HG02642 (cell line): ENCODE results near the gene STARD13.
A peak's percentile ranks its signal among the peaks of the same experiment; 100 is the strongest.

Experiments
- ATAC-seq: cut with Tn5 transposase; IDR thresholded peaks from one replicate; pipeline ENCODE4 v1.9.1; 2021; ENCODE audit warnings: mild to moderate bottlenecking; ENCODE audit not compliant: unreplicated experiment, poor library complexity

Gene STARD13, protein sequence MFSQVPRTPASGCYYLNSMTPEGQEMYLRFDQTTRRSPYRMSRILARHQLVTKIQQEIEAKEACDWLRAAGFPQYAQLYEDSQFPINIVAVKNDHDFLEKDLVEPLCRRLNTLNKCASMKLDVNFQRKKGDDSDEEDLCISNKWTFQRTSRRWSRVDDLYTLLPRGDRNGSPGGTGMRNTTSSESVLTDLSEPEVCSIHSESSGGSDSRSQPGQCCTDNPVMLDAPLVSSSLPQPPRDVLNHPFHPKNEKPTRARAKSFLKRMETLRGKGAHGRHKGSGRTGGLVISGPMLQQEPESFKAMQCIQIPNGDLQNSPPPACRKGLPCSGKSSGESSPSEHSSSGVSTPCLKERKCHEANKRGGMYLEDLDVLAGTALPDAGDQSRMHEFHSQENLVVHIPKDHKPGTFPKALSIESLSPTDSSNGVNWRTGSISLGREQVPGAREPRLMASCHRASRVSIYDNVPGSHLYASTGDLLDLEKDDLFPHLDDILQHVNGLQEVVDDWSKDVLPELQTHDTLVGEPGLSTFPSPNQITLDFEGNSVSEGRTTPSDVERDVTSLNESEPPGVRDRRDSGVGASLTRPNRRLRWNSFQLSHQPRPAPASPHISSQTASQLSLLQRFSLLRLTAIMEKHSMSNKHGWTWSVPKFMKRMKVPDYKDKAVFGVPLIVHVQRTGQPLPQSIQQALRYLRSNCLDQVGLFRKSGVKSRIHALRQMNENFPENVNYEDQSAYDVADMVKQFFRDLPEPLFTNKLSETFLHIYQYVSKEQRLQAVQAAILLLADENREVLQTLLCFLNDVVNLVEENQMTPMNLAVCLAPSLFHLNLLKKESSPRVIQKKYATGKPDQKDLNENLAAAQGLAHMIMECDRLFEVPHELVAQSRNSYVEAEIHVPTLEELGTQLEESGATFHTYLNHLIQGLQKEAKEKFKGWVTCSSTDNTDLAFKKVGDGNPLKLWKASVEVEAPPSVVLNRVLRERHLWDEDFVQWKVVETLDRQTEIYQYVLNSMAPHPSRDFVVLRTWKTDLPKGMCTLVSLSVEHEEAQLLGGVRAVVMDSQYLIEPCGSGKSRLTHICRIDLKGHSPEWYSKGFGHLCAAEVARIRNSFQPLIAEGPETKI

DNA sequence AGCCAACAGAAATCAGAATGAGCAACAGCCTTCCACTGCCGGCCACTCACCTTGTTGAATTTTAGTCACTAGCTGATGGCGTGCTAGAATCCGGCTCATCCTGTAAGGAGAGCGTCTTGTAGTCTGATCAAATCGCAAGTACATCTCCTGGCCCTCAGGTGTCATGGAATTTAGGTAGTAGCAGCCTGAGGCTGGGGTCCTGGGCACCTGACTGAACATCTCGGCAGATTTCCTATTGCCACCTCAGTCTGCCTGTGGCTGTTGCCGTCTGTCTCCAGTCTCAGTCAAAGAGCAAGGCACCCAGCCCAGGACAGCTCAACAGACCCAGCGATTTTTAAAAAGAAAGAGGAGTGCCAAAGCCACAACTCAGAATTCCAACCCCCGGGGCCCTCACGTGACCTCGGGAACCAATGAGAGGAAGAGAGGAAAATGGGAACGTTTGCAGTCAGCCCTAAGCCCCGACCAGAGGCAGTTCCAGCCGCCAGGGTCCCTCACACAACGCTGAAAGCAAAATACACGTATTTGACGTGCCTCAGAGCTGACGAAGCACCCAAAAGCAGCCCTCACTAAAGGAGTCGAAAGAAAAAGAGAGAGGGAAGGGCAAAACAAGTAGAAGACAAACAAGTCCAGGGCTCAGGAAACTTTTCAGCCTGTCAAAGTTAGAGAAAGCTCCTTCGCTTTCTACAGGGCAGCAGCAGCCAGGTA lies at the start of gene STARD13:
STARD13 (minus strand) TSS at position 336 of the 705 bp plus-strand sequence; CDS start at position 219, 117 bp downstream.
- ATAC-seq, result peak; percentile 74

DNA sequence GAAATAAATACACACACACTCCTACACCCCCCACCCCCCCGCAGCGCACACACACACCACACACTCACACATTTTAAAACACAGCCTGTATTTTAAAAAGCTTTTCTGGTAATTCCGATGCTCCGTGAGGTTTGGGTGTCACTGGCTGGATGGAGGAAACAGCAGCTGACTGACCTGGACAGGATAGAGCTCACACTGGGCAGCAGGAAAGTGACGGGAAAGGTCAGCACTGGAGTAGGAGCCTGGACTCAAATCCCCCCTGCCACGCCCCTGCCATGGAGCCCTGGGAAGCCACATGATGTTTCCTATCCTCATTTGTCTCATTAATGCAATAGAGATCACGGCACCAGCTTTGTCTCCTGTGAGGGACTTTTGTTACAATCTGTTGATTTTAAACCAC lies 49.3 kb upstream of the STARD13 start:
- no peak for ATAC-seq

DNA sequence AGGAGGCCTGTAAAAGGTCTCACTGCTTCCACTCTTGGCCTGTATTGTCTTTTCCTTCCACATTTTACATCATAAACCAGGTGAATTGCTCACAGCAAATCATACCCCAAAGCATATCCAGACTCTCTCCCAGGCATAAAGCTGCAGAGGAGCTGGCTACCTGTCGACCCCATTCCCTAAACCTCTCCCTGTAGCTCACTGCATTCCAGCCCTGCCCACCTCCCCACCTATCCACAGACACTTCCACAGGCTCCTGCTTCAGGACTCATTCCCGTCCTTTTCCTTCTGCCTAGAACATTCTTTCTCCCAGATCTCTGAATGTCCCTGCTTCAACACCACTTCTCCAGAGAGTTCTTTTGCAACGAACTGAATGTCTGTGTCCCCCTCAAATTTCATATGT lies 46.4 kb upstream of the STARD13 start:
- no peak for ATAC-seq

DNA sequence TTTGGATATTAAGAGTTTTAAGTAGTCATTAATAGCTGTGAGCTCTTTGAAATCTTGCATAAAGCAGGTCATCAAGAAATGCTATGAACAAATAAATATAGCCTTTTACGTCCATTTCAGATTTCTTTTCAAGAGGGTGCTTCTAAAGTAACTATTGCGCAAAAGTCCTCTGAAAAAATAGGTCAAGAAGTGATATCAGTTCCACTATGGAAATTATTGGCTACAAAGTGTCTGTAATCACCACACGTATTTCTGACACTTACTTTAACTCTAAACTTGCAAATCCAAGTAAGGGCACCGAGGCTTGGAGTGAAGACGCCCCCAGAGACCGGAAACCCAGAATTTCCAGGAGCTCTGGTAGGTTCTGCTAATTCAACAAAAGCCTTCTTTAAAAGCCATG lies 44.9 kb upstream of the STARD13 start:
- ATAC-seq, result no peak

DNA sequence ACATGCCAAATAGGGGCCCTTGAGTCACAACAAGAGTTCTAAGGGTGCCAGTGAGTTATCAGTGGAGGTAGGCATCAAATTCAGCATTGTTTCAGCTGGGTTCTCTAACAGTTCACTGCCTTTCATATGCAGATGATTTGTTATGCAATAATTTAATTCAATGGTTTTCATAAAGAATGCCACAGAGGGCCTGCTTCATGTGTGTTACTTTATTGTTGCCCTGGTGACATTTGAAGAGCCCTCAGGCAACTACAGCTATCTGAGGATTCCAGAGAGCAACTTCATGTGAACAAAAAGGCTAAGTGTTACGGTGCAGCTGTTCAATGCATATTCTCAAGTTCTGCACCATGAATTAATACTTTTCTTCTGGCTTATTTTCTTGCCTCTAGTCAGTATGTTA lies 43.1 kb upstream of the STARD13 start:
- no peak for ATAC-seq

DNA sequence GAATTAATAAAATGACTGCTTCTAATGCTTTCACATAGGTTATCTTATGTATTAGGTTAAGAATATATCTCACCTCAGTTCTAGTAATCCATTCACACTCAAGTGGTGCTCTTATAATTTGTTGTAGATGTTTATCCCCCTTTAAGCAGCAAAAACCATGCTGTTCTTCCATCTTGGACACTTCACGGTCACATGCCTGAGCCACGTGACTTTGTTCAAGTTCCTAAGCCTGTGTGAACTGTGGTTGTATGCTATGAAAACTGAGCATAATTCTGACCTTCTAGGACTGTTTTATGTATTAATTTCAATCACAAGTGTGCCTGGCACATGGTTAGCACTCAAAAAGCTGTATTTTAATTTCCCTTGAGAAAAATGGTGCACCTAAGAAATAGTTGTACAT lies 41.2 kb upstream of the STARD13 start:
- no peak for ATAC-seq

DNA sequence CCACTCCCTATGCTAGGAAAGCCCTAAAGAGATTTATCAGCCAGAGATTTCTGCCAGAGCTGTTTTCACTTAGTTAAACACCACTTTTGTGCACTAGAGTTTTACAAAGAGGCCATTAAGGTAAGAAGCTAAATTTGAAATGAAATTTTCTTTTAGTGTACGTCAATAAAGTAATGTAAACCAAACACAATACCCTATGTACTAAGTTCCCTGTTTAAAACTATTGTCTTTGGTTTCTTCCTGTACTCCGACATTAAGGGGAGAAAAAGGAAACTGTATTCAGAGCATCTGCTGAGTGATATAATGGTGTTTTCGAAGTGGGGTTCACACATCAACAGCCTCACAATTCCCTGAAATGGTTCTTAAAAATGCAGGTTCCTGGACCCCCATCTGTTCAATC lies 40.7 kb upstream of the STARD13 start:
- no peak for ATAC-seq

DNA sequence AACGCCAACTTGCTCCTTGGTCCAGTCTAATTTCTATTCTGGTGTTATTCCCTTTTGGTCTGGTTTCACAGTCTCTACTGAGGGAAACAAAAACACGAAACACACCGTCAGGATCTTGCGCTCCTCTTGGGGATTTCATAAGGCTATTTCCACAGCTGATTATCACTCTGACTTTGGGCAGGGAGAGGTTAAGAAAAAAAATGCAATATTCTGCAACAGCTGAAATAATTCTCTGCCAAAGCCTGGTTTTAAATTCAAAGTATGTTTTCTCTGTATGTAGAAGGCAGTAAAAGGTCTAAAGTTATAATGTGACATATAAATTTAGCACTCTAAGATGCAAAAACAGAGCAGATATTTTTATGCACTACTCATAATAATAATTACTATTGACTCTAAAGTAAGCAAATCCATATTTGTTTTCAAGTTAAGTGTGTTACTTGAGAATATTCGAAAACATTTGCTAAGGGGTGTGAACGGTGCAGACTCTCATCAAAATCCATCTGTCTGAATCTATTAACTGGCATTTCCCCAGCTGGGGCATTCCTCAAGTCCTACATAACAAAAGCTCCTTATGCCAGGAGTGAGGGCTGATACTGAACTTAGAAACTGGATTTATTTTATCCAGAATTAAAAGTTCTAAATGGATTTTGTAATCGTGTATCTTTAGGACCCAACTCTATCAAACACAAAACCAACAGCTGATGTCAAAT lies 38.4 kb upstream of the STARD13 start:
- no peak for ATAC-seq

DNA sequence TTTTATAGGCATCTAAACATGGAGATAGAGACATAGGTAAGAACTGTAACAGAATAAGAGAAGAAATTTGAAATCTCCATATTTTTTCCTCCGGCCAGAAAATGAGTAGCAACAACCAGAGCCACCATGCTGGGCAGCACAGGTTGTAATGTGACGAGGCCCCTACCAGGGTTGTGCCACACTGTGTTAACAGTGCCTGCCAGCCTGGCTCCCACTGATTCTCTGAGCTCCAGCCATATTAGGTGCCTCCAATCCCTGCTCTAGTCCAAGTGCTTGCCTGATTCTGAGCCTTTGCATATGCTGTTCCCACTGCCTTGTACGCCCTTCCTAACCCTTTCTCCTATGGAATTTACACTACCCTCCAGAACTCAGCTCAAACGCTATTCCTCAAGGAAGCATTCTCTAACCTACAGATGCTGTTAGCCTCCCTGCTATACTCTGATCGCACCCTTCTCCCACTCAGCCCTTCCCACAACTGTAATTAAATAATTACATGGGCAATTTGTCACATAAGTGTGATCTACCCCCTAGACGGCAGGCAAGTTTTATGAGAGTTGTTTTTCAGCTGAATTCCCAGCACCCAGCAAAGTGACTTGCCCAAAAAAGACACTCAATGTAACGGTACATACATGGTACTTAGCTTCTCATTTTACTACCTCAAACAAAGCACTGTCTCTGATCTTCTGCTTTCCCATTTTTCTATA lies 37.6 kb upstream of the STARD13 start:
- ATAC-seq, result no peak

DNA sequence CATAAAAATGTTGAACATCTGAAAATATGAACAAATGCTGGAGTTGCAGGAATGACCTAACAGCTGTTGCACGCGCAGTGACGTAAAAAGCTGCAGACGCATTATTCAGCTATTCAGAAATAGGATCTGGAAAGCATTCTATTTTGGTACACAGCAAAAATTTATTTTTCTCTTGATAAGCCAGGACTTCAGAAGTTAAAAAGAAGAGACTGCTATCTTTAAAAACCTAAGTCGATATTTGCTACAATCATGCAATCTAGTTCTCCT lies 36.9 kb upstream of the STARD13 start:
- ATAC-seq, result no peak

DNA sequence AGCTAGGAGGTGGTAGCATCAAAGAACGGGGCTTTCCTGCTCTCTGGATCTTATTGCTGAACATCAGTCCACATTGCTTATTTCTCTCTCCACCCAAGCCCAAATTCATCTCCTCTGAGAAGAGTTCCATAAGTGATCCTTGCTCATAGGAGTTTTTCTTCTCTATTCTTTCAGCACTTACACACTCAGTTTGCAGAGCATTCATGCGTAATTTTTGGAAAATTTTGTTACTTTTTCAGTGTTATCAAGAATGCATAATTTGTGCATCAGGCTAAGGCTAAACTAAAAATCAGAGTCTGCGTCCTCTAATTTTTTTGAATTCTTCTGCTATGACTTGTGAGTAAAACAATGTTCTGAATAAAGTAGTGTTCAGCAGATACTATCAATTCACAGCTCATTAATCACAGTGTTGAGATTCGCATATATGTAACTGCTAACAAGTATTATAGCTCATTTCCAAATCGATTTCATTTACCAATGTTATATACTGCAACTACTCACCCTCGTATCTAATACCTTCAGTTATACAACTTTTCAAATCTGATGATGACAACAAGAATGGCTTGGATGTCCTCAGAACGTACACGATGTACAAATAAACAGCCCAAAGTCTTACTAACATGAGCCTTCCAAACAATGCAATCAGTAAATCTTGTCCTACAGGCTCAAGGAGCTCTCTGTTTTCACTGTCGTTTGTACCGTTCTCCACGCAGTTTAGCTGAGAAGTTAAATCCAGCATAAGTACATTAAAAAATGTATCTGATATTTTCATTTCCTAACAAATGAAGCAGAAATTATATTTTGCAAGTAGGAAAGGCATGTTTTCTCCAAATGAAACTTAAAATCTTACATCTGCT lies 36.4 kb upstream of the STARD13 start:
- no peak for ATAC-seq

DNA sequence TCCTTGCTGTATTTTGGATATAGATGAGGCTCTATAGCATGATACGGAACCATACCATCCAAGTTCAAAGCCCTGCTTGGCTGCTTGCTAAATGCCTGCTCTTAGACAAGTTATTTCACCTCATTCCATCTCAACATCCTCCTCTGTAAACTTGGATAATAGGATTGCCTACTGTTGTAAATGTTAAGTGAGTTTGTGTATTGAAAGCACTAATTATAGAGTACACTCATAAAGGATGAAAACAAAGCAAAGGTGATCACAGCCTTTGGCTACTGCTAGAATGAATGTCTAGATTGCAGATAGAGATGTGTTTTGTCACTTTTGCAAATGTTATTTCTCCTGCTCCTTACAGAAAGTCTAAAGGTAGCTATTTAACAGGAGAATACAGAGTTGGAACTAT lies 34.3 kb upstream of the STARD13 start:
- no peak for ATAC-seq

DNA sequence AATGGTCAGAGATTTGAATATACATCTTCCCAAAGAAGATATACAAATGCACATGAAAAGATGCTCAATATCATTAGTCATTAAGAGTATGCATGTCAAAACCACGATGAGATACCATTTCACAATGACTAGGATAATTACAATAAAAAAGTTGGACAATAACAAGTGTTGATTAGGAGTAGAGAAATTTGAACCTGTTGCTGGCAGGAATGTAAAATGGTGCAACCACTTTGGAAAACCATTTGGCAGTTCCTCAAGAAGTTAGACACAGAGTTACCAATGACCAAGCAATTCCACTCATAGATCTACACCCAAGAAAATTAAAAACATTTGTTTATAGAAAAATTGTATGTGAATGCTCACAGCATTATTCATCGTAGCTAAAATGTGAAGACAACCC lies 33.2 kb upstream of the STARD13 start:
- ATAC-seq, result no peak

DNA sequence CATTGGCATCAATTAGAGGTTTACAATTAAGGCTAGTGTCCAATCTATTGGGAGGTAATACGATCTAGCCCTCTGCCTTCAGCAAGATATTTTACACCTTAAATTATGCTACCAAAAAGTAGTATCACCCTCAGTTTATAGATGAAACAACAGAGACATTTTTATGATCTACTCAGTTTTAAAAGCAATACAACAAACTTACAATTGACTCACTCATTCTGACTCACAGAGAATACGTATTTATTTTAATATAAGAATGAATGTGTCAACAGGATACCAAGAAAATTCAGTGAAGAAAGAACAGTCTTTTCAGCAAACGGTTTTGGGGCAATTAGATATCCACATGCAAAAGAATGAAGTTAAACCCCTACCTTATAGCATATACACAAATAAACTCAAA lies 32.5 kb upstream of the STARD13 start:
- ATAC-seq, result no peak

DNA sequence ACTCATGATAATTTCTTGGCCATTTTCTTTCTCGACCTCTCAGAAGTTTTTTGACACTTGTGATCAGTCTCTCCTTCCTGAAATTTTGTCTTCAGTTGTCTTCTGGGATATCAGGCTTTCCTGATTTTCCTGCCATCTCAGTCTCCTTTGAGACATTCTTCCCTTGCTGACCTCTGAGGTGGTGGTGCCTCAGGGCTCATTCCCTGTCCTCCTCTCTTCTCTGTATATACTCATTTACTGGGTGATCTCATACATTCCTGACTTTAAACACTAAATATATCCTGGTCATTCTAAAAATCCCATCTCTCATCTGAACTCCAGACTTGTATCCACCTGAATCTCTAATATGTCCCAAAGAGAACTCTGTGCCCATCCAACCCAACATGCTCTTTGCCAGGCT lies 31.3 kb upstream of the STARD13 start:
- ATAC-seq, result no peak

DNA sequence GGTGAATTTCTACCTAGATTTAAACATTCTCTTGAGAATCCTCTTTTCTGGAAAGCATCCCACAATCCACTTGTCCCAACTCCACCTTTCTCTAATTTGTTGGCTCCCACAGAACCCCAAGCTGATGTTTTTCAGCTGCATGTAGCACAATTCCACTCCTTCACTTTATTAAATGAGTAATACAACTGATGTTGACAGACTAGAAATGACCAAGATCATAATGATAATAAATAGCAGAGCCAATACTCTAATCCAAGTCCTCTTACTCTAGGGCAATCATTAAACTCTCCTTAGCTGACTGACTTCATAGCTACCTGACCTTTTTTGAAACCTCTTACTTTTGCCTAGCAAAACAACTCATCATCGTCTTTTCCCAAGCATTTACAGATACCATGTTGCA lies 27.9 kb upstream of the STARD13 start:
- no peak for ATAC-seq

DNA sequence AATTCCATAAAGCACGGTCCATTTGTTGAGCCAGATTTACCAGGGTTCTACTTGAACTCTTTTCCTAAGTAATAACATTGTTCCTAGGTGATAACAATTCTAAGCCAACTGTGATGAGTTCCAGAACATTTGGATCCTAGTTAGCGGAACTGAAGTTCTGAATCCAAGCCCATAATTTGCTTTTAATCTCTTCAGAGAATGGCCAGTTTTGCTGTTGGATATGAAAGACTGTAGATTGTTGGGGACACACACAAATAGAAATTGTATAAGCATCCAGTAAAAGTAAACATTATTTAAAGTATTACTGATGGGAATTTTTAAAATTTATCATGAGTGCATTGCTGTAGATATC lies 27.3 kb upstream of the STARD13 start:
- ATAC-seq, result no peak

DNA sequence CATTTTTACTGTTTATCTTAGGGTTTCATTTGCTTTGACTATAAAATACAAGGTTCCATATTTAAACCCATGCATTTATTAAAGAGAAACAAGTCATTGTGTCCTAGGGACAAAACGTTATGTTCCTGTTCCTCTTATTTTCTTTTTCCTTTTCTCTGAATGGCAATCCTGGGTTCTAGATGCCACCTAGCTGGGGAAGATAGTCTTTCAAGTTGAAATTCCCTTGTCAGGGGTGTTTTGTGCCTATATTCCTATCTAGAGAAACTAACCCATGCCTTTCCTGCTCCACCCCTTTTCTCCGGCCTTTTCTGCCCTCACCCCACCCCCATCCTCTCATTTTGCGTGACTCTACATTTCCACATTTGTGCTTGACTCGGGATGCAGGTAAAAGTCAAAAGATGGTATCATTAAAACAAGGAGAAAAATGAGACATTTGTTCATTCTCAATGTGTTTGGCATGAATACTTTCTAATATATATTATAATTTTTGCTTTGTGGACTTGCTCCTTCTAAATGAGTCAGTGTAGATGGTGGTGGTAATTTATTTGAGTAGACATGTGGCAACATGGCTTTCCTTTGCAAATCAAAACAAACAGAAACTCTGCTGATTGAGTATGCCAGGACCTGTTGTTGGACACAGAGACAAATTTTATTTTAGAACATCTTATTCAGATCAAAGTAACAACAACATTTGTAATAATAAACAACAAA lies 26.8 kb upstream of the STARD13 start:
- ATAC-seq, result no peak
